AG04450 (cell line): ENCODE results near the gene OR14A16. TPM values are rescaled to one million over a fixed set of nuclear protein-coding genes. Genes with fewer than 3 reads are reported as not detected.

Experiments
- CTCF ChIA-PET: fragments of 300-600, 350-600 bp; formaldehyde crosslinking; extraction: SDS; loops from one replicate; lab custom pipeline; 2022; ENCODE audit warnings: antibody characterized with exemption, inconsistent platforms; lab: Charles Lee
- POLR2A ChIA-PET: fragments of 350-600 bp; formaldehyde crosslinking; extraction: SDS; loops from one replicate; lab custom pipeline; 2021; ENCODE audit warnings: antibody characterized with exemption, inconsistent platforms; lab: Yijun Ruan, JAX
- DNase-seq: peaks from one replicate; pipeline ENCODE4 v3.0.0-alpha.2; 2011; ENCODE audit warnings: low read depth, low spot score
- H3K27ac ChIP-seq: one replicate; pipeline ENCODE4 v1.5.1; 2012; ENCODE audit warnings: low read depth, low read length, control low read depth
- H3K27me3 ChIP-seq: one replicate; pipeline ENCODE4 v1.6.0; 2012; ENCODE audit warnings: low read length; ENCODE audit not compliant: control insufficient read depth, insufficient read depth
- H3K4me3 ChIP-seq: 2 replicates; pipeline ENCODE4 v1.5.1; 2011; ENCODE audit warnings: mild to moderate bottlenecking, low read depth, low read length, control low read depth
- H3K9me3 ChIP-seq: 2 replicates; pipeline ENCODE4 v1.5.1; 2012; ENCODE audit warnings: low read length; ENCODE audit not compliant: control insufficient read depth, insufficient read depth
- polyA plus RNA-seq: library from polyadenylated mRNA; depleted of rRNA; stranded (reverse); fragments of >200 nt; gene quantifications from 2 replicates; pipeline ENCODE4 v1.2.3, GENCODE V29; 2011; rRNA removed
- TF ChIP-seq, protein P1 (sequence below): IDR thresholded peaks from 2 replicates; pipeline ENCODE4 v1.5.1; 2011; ENCODE audit warnings: low read depth, low read length, control low read depth, inconsistent platforms

OR14A16 gene
- polyA plus RNA-seq, 1 experiment: not detected

DNA sequence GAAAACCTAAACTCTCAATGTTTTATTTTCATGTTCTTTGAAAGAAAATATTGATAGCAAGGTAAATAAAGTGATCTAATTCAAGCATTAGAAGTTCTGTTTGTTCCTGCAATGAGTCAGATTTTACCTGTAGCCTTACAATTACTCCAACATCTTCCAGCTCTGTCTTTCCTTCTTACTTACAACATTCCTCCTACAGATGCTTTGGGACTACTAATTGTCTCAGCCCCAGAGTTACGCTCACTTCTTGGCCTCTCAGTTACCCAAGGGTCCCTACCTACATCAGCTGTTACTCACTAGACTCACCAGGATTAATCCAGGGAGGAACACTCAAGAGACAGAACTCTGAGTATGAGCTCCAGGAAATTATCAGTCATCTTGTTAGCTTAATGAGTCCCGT is 26.4 kb downstream of the OR14A16 start:
- H3K27ac ChIP-seq: no peak overlapping the region
- POLR2A ChIA-PET: no interaction called here
- TF ChIP-seq, protein P1, sequence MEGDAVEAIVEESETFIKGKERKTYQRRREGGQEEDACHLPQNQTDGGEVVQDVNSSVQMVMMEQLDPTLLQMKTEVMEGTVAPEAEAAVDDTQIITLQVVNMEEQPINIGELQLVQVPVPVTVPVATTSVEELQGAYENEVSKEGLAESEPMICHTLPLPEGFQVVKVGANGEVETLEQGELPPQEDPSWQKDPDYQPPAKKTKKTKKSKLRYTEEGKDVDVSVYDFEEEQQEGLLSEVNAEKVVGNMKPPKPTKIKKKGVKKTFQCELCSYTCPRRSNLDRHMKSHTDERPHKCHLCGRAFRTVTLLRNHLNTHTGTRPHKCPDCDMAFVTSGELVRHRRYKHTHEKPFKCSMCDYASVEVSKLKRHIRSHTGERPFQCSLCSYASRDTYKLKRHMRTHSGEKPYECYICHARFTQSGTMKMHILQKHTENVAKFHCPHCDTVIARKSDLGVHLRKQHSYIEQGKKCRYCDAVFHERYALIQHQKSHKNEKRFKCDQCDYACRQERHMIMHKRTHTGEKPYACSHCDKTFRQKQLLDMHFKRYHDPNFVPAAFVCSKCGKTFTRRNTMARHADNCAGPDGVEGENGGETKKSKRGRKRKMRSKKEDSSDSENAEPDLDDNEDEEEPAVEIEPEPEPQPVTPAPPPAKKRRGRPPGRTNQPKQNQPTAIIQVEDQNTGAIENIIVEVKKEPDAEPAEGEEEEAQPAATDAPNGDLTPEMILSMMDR: no peak
- 0 out of 2 replicates have a peak, but pooled peaks cover 3% of the 10 kb centered on the region for H3K9me3 ChIP-seq
- H3K4me3 ChIP-seq: no peak overlapping the region
- no peaks in the 10 kb centered on the region for H3K27me3 ChIP-seq
- no peak for DNase-seq
- CTCF ChIA-PET: no interaction called here

- POLR2A ChIA-PET: no interaction called here
- TF ChIP-seq, protein P1: no peak
- no peaks in the 10 kb centered on the region for H3K27me3 ChIP-seq
- H3K9me3 ChIP-seq: peaks cover 5% of the 10 kb centered on the region
- DNase-seq: no peak
- no peak overlapping the region for H3K27ac ChIP-seq
- CTCF ChIA-PET: no interaction called here
- no peak overlapping the region for H3K4me3 ChIP-seq
Measured at GRCh38 chr1:247769603-247770002, 54.3 kb downstream of the OR14A16 start.

Other genes with a start within 250 kb of the OR14A16 start
- not detected in 2 replicates for gene OR2G2, start 235.8 kb downstream of the OR14A16 start, polyA plus RNA-seq
- not detected in 2 replicates for gene OR2G3, start 218.5 kb downstream of the OR14A16 start, polyA plus RNA-seq
- gene OR13G1, start 144.4 kb downstream of the OR14A16 start, polyA plus RNA-seq: not detected in 2 replicates
- not detected in 2 replicates for gene OR6F1, start 107.5 kb downstream of the OR14A16 start, polyA plus RNA-seq
- not detected in 2 replicates for gene OR14K1, start 85.5 kb downstream of the OR14A16 start, polyA plus RNA-seq
- gene OR14A2, start 76.0 kb downstream of the OR14A16 start, polyA plus RNA-seq: not detected in 2 replicates
- gene OR1C1, start 63.6 kb downstream of the OR14A16 start, polyA plus RNA-seq: not detected in 2 replicates
- gene OR11L1, start 17.8 kb upstream of the OR14A16 start, polyA plus RNA-seq: not detected in 2 replicates
- gene TRIM58, start 33.1 kb upstream of the OR14A16 start, polyA plus RNA-seq: 0.09 and 0.10 TPM in 2 replicates
- 0.10 TPM in 1 of 2 replicates, not detected in the other for gene OR2W3, start 71.5 kb upstream of the OR14A16 start, polyA plus RNA-seq
- gene OR2T8, start 96.1 kb upstream of the OR14A16 start, polyA plus RNA-seq: not detected in 2 replicates
- not detected in 2 replicates for gene OR2AJ1, start 100.8 kb upstream of the OR14A16 start, polyA plus RNA-seq
- gene OR2L8, start 124.7 kb upstream of the OR14A16 start, polyA plus RNA-seq: not detected in 2 replicates
- not detected in 2 replicates for gene OR2AK2, start 141.1 kb upstream of the OR14A16 start, polyA plus RNA-seq
- not detected in 2 replicates for gene OR2L5, start 189.5 kb upstream of the OR14A16 start, polyA plus RNA-seq
- not detected in 2 replicates for gene OR2L2, start 206.0 kb upstream of the OR14A16 start, polyA plus RNA-seq
- gene OR2L3, start 222.7 kb upstream of the OR14A16 start, polyA plus RNA-seq: not detected in 2 replicates